ENCODE measurements around the gene SPACDR. TPM values are rescaled to one million over a fixed set of nuclear protein-coding genes. Genes with fewer than 3 reads are reported as not detected.

SPACDR gene
- total and polyA plus RNA-seq, 9 of the 15 experiments (the other 6 are each of a cell fraction or from before 2014, with no cell fraction given), result 0.07 to 0.55 (median 0.14) TPM; not detected in 1

- no peak for TF ChIP-seq ARID3B (CRISPR knock-in tag; IDR thresholded peaks at IDR 0.05; ENCODE audit: borderline replicate concordance)
- no peak for TF ChIP-seq XRCC5 (IDR thresholded peaks at IDR 0.05; ENCODE audit: low read depth, low read length)
- no peak for TF ChIP-seq ZNF436 (CRISPR knock-in tag; IDR thresholded peaks at IDR 0.05)
- peak; percentile 64; the same call in 1 of the 2 replicates for TF ChIP-seq ADNP (tag; IDR thresholded peaks at IDR 0.05)
- no peak for TF ChIP-seq PCBP1 (IDR thresholded peaks at IDR 0.05; ENCODE audit: low read depth, low read length, poor library complexity, severe bottlenecking)
- TF ChIP-seq CHD2 (IDR thresholded peaks at IDR 0.05; ENCODE audit: low read depth, low read length), result no peak
- no peak for TF ChIP-seq ZBTB8A (IDR thresholded peaks at IDR 0.05; ENCODE audit: partially characterized antibody)
- peak; percentile 44 for TF ChIP-seq U2AF1 (optimal IDR thresholded peaks at IDR 0.05; ENCODE audit: low read depth, low read length)
- peak; percentile 71 for TF ChIP-seq CREM (IDR thresholded peaks at IDR 0.05; ENCODE audit: low read depth)
- TF ChIP-seq ZNF76 (CRISPR knock-in tag; IDR thresholded peaks at IDR 0.05; ENCODE audit: borderline replicate concordance), result no peak
- peak; percentile 95 for TF ChIP-seq CTBP1 (IDR thresholded peaks at IDR 0.05; ENCODE audit: borderline replicate concordance)
- peak; percentile 39 for TF ChIP-seq NEUROD1 (IDR thresholded peaks at IDR 0.05; ENCODE audit: borderline replicate concordance, low read depth, low read length, partially characterized antibody)
- no peak; the same call in 1 of the 2 replicates for TF ChIP-seq ILF3 (IDR thresholded peaks at IDR 0.05; ENCODE audit: borderline replicate concordance)
- no peak; the same call in 1 of the 2 replicates for TF ChIP-seq GATAD2B (IDR thresholded peaks at IDR 0.05; ENCODE audit: borderline replicate concordance)
- no peak for TF ChIP-seq TSC22D4 (tag; IDR thresholded peaks at IDR 0.05)
- TF ChIP-seq SETDB1 (IDR thresholded peaks at IDR 0.05; ENCODE audit: low read length), result no peak
- TF ChIP-seq PKNOX1 (IDR thresholded peaks at IDR 0.05), result peak; percentile 44; the same call in 1 of the 2 replicates
- TF ChIP-seq SAFB (IDR thresholded peaks at IDR 0.05; ENCODE audit: borderline replicate concordance, low read depth, low read length), result no peak
- TF ChIP-seq ZNF316 (IDR thresholded peaks at IDR 0.05), result peak; percentile 12; the same call in 1 of the 2 replicates
- no peak for TF ChIP-seq PYGO2 (tag; IDR thresholded peaks at IDR 0.05)
- no peak for TF ChIP-seq CSDE1 (IDR thresholded peaks at IDR 0.05)
- peak; percentile 71 for TF ChIP-seq BRD9 (IDR thresholded peaks at IDR 0.05; ENCODE audit: low read depth, partially characterized antibody)
- no peak for TF ChIP-seq ZNF253 (CRISPR knock-in tag; conservative IDR thresholded peaks at IDR 0.05)
- no peak for TF ChIP-seq CBFB (CRISPR knock-in tag; IDR thresholded peaks at IDR 0.05)
- no peak for TF ChIP-seq GTF2E2 (tag; IDR thresholded peaks at IDR 0.05)
- TF ChIP-seq, protein P1, sequence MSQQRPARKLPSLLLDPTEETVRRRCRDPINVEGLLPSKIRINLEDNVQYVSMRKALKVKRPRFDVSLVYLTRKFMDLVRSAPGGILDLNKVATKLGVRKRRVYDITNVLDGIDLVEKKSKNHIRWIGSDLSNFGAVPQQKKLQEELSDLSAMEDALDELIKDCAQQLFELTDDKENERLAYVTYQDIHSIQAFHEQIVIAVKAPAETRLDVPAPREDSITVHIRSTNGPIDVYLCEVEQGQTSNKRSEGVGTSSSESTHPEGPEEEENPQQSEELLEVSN (IDR thresholded peaks at IDR 0.05; ENCODE audit: borderline replicate concordance in 1 of 2, extremely low read depth in 1 of 2, insufficient read depth in 1 of 2, insufficient read length in 1 of 2, low read depth in 1 of 2, low read length in 1 of 2, poor library complexity in 1 of 2, severe bottlenecking in 1 of 2), result no peak
- TF ChIP-seq COPS2 (conservative IDR thresholded peaks at IDR 0.05), result no peak
Observed at GRCh38 chr7:100510437-100511239, 46.6 kb upstream of the SPACDR start (continued).

Data from K562 (cell line).